Keratinocyte (primary cell): ENCODE data around the gene LPIN1. TPM values are rescaled to one million over a fixed set of nuclear protein-coding genes. Genes with fewer than 3 reads are reported as not detected.

Experiments used
- DNase-seq: peaks from one replicate; pipeline ENCODE4 v3.0.0-alpha.2; 2011; ENCODE audit warnings: low read depth, missing footprints, low spot score
- FAIRE-seq: peaks from 2 replicates; lab custom pipeline; 2011; peaks lifted over from hg19 to GRCh38; lab: Jason Lieb, UNC
- H2AFZ ChIP-seq: 2 replicates; pipeline ENCODE4 v1.6.0; 2012; ENCODE audit warnings: low read length, control low read depth, inconsistent platforms; ENCODE audit not compliant: control insufficient read depth
- H3K27ac ChIP-seq: 2 replicates; pipeline ENCODE4 v1.5.1; 2011; ENCODE audit warnings: low read length; ENCODE audit not compliant: control insufficient read depth, insufficient read depth
- H3K27me3 ChIP-seq: 3 replicates; pipeline ENCODE4 v1.6.0; 2011; ENCODE audit warnings: low read length; ENCODE audit not compliant: control insufficient read depth, insufficient read depth; ENCODE audit errors: extremely low read depth
- H3K36me3 ChIP-seq, 2 experiments: 2 replicates in 1 of 2; 3 replicates in 1 of 2; pipeline ENCODE4 v1.5.1; 2011; ENCODE audit warnings: low read length in 2 of 2, mild to moderate bottlenecking in 1 of 2; ENCODE audit not compliant: control insufficient read depth in 2 of 2, insufficient read depth in 2 of 2; ENCODE audit errors: extremely low read depth in 1 of 2
- H3K4me1 ChIP-seq: 3 replicates; pipeline ENCODE4 v1.5.1; 2011; ENCODE audit warnings: low read length; ENCODE audit not compliant: control insufficient read depth, insufficient read depth; ENCODE audit errors: extremely low read depth
- H3K4me2 ChIP-seq: 3 replicates; pipeline ENCODE4 v1.6.0; 2011; ENCODE audit warnings: low read depth, low read length; ENCODE audit not compliant: control insufficient read depth, insufficient read depth; ENCODE audit errors: extremely low read depth
- H3K4me3 ChIP-seq, 3 experiments: fragments of 200-600 bp in 1 of 3; sonication (generic) in 1 of 3; 2 replicates in 2 of 3; 3 replicates in 1 of 3; pipeline ENCODE4 v1.5.1; 2011 to 2016; ENCODE audit warnings: low read length in 3 of 3, mild to moderate bottlenecking in 3 of 3, control low read depth in 2 of 3, inconsistent platforms in 1 of 3, low read depth in 1 of 3, mixed read lengths in 1 of 3, mixed run types in 1 of 3, moderate library complexity in 1 of 3; ENCODE audit not compliant: control insufficient read depth in 2 of 3, insufficient read depth in 2 of 3; ENCODE audit errors: extremely low read depth in 1 of 3
- H3K79me2 ChIP-seq: 2 replicates; pipeline ENCODE4 v1.6.0; 2012; ENCODE audit warnings: low read length; ENCODE audit not compliant: control insufficient read depth, insufficient read depth
- H3K9ac ChIP-seq: 3 replicates; pipeline ENCODE4 v1.6.0; 2011; ENCODE audit warnings: low read length; ENCODE audit not compliant: control insufficient read depth, insufficient read depth; ENCODE audit errors: extremely low read depth
- H3K9me1 ChIP-seq: 3 replicates; pipeline ENCODE4 v1.6.0; 2011; ENCODE audit warnings: low read length; ENCODE audit not compliant: control insufficient read depth, insufficient read depth; ENCODE audit errors: extremely low read depth
- H3K9me3 ChIP-seq: 2 replicates; pipeline ENCODE4 v1.5.1; 2012; ENCODE audit warnings: low read depth, low read length; ENCODE audit not compliant: control insufficient read depth
- H4K20me1 ChIP-seq: 3 replicates; pipeline ENCODE4 v1.6.0; 2011; ENCODE audit warnings: low read length; ENCODE audit not compliant: control insufficient read depth, insufficient read depth; ENCODE audit errors: extremely low read depth
- EZH2 ChIP-seq: IDR thresholded peaks from one replicate; pipeline ENCODE4 v1.6.1; 2012; ENCODE audit warnings: inconsistent platforms, mild to moderate bottlenecking, low read length, moderate library complexity
- dilution Hi-C: fragments of 300-500 bp; cut with MboI; formaldehyde crosslinking; loops from one replicate; pipeline ENCODE4 v1.7.0; 2020; ENCODE audit warnings: low sequenced_read_pairs; ENCODE audit not compliant: extremely low pct_ligation_motif_present
- polyA plus RNA-seq, 5 experiments: library from polyadenylated mRNA; depleted of rRNA in 3 of 5; stranded (reverse) in 3 of 5; stranded (forward) in 1 of 5; unstranded in 1 of 5; fragments of >200 nt; gene quantifications; 1 replicate in 1 of 5; 2 replicates in 3 of 5; 3 replicates in 1 of 5; pipeline versions ENCODE4 v1.2.1 to v1.2.3, GENCODE V29; 2011 to 2012; ENCODE audit warnings: missing spikeins in 2 of 5, low read depth in 1 of 5, low replicate concordance in 1 of 5
- TF ChIP-seq, protein P1 (sequence below), 3 experiments: IDR thresholded peaks in 1 of 3; conservative IDR thresholded peaks in 1 of 3; optimal IDR thresholded peaks in 1 of 3; 2 replicates in 2 of 3; 3 replicates in 1 of 3; pipeline versions ENCODE3 to v1.5.1; 2011; ENCODE audit warnings: low read length in 3 of 3, mild to moderate bottlenecking in 3 of 3, moderate library complexity in 2 of 3, control low read depth in 1 of 3, inconsistent platforms in 1 of 3; ENCODE audit not compliant: insufficient read depth in 2 of 3; ENCODE audit errors: extremely low read depth in 1 of 3

Gene LPIN1
- polyA plus RNA-seq, 1 donor (not counting 4 experiments of a cell fraction or from before 2014, with no cell fraction given) = 79.6 TPM

DNA sequence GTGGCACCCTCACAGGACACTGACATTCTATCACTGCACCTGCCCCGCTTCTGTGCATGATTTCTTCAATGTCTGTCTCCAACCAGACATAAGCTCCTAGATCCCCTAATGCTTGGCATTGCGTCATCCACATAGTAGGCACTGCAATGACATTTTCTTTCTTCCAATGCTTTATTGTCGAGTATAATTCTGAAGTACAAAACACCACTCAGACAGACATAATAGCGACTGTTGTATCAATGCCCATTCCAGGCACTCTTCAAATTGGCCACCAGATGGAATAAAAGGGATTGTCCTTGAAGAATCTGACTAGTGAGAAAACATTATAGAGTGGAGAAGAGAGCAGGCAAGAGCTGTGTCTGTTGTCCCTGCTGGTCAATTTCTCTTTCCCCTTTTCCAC, 89.0 kb downstream of the LPIN1 start:
- H4K20me1 ChIP-seq = no peaks in the 10 kb centered on the region
- H3K9me3 ChIP-seq = no peaks in the 10 kb centered on the region
- no peaks in the 10 kb centered on the region for H3K79me2 ChIP-seq
- H3K9me1 ChIP-seq = no peaks in the 10 kb centered on the region
- H3K9ac ChIP-seq = no peak overlapping the region
- H3K4me2 ChIP-seq = no peak overlapping the region
- H3K4me1 ChIP-seq = peaks cover 7% of the 10 kb centered on the region
- H3K27ac ChIP-seq = no peak overlapping the region
- H3K4me3 ChIP-seq = no peak overlapping the region
- no peaks in the 10 kb centered on the region for H3K36me3 ChIP-seq
- DNase-seq (no peak), FAIRE-seq (no peak)
- no peak overlapping the region for H2AFZ ChIP-seq
- TF ChIP-seq, protein P1, sequence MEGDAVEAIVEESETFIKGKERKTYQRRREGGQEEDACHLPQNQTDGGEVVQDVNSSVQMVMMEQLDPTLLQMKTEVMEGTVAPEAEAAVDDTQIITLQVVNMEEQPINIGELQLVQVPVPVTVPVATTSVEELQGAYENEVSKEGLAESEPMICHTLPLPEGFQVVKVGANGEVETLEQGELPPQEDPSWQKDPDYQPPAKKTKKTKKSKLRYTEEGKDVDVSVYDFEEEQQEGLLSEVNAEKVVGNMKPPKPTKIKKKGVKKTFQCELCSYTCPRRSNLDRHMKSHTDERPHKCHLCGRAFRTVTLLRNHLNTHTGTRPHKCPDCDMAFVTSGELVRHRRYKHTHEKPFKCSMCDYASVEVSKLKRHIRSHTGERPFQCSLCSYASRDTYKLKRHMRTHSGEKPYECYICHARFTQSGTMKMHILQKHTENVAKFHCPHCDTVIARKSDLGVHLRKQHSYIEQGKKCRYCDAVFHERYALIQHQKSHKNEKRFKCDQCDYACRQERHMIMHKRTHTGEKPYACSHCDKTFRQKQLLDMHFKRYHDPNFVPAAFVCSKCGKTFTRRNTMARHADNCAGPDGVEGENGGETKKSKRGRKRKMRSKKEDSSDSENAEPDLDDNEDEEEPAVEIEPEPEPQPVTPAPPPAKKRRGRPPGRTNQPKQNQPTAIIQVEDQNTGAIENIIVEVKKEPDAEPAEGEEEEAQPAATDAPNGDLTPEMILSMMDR (optimal IDR thresholded peaks at IDR 0.05 in 1 of 3, IDR thresholded peaks at IDR 0.05 in 1 of 3, conservative IDR thresholded peaks at IDR 0.05 in 1 of 3; ENCODE audit: extremely low read depth in 1 of 3, insufficient read depth in 2 of 3, low read length in 3 of 3) = peak in 2 of 3 experiments; percentile 12 to 15
- no peak for TF ChIP-seq EZH2
- H3K27me3 ChIP-seq = no peaks in the 10 kb centered on the region
- dilution Hi-C loops = no loop called here

DNA sequence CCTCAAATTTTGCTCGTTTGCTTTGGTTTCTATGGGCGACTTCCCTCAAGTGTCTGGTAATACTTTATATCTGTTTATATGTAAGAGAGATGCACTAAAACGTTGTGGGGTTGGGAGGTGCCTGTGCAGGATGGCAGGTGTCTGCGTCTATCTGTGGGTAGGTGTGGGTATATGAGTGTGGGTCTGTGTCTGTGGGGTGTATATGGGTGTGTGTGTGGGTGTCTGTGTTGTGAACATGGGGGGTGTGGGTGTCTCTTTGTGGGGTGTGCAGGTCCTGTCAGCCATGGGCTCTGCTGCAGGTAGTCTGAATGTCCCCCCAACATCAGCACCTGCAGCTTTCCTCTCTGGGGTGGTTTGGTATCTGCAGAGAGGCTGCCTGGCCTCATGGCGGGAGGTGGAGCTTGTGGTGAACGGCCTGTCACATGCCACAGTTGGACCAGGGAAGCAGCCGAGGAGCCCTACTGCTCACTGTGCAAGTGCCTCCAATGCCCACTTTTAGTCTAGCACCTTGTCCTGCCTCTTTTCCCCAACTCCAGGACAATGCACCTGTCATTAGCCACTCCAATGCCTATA, 90.3 kb downstream of the LPIN1 start:
- H3K4me1 ChIP-seq = no peaks in the 10 kb centered on the region

More for the DNA sequence above, 90.3 kb downstream of the LPIN1 start:
- H3K27ac ChIP-seq = no peak overlapping the region
- H2AFZ ChIP-seq = no peak overlapping the region
- H3K79me2 ChIP-seq = no peaks in the 10 kb centered on the region
- H3K4me3 ChIP-seq = no peak overlapping the region
- H3K9ac ChIP-seq = no peak overlapping the region
- dilution Hi-C loops = no loop called here
- no peaks in the 10 kb centered on the region for H3K36me3 ChIP-seq
- H4K20me1 ChIP-seq = no peaks in the 10 kb centered on the region
- H3K9me3 ChIP-seq = no peaks in the 10 kb centered on the region
- DNase-seq (no peak), FAIRE-seq (no peak)
- no peaks in the 10 kb centered on the region for H3K9me1 ChIP-seq
- no peak overlapping the region for H3K4me2 ChIP-seq
- no peaks in the 10 kb centered on the region for H3K27me3 ChIP-seq
- TF ChIP-seq, protein P1 (optimal IDR thresholded peaks at IDR 0.05 in 1 of 3, IDR thresholded peaks at IDR 0.05 in 1 of 3, conservative IDR thresholded peaks at IDR 0.05 in 1 of 3; ENCODE audit: extremely low read depth in 1 of 3, insufficient read depth in 2 of 3, low read length in 3 of 3) = no peak
- TF ChIP-seq EZH2 = no peak
